Skin of body (tissue), 2 donors: ENCODE data around the gene RNF208. TPM values are rescaled to one million over a fixed set of nuclear protein-coding genes. Genes with fewer than 3 reads are reported as not detected.
"Not testable (repeated sequence)": the region's sequence is repeated elsewhere in the genome, so short reads cannot be mapped to it uniquely, and the experiment has no call there.

Experiments used
- DNase-seq: peaks from one replicate; lab custom pipeline; 2025; lab: John Stamatoyannopoulos, UW
- total RNA-seq: library from RNA; depleted of rRNA; stranded (reverse); fragments of >200 nt; gene quantifications from one replicate; pipeline ENCODE4 v1.2.3, GENCODE V29; 2014

RNF208 gene
- total RNA-seq, 1 donor from 2014 or later = 0.20 TPM

DNA sequence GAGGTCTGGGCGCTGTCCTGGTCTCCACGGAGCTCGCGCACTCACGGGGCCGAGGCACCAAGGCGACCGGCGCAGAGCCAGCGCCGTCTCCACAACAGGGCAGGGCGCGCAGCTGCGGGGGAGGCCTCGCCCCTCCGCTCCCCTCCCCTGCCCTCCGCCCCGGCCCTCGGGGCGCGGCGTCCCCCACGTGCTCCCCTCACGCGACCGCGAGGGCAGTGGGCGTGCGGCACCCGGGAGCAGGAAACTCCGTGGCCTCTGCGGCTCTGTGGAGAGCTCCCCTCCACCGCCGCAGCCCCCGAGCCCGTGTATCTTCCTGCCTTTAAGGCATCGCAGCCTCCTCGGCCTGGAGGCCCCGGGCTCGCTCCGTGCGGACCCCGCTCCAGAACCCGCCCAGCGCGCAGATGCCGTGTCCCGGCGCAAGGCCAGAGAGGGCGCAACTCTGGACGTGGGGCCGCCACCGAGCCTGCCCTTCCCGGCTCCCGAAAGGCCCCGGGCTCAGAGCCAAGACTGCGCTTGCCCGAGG is 18.3 kb upstream of the RNF208 start:
- DNase-seq = peak; percentile 79

DNA sequence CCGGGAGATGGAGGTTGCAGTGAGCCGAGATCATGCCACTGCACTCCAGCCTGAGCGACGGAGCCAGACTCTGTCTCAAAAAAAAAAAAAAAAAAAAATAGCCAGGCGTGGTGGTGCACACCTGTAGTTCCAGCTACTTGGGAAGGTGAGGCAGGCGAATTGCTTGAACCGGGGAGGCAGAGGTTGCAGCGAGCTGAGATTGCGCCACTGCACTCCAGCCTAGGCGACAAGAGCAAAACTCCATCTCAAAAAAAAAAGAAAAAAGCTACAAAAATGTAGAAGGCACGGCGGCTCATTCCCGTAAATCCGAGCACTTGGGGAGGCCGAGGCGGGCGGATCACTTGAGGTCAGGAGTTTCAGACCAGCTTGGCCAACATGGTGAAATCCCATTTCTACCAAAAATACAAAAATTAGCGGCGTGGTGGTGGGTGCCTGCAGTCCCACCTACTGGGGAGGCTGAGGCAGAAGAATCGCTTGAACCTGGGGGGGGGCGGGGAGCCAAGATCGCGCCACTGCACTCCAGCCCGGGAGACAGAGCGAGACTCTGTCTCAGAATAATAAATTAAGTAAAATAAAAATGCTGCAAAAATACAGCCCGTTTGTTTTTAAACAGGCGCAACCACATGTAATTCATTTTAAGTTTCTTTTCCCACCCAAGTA is 17.6 kb upstream of the RNF208 start:
- DNase-seq = not testable (repeated sequence)

- no peak for DNase-seq
These were observed 16.0 kb upstream of the RNF208 start for GRCh38 chr9:137237759-137238726.

GRCh38 chr9:137236936-137237421 is 14.9 kb upstream of the RNF208 start:
- no peak for DNase-seq

DNA sequence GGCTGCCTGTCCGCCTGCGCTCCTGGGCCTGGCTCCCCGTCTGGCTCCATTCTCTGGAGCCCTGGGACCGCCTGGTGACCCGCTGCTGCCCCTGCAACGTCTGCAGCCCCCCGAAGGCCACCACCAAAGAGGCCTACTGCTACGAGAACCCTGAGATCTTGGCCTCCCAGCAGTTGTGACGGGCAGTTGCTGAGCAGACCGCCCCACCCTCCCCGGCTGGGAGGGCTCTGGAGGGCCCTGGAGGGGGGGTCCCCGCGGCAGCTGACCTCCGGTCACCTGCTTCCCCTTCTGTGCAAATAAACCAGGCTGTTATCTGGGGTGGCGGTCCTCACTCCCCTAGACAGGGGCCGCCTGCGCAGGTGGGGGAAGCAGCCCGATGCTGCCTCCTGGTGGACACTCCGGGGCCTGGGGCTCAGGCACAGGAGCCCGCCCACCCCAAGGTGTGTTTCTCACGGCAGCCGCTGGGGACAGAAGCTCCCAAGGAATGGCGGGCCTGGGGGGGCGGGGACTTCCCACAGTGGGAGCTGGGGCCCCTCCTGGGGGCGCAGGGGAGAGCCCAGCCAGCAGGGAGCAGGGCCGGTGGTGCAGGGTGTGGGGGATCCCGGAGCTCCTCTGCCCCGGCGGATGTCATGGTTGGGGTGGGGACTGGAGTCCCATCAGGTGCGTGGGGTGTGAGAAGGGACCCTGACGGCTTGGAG is 14.3 kb upstream of the RNF208 start:
- DNase-seq = peak; percentile 18

- no peak for DNase-seq
These were observed 13.6 kb upstream of the RNF208 start for GRCh38 chr9:137235424-137236237.

DNA sequence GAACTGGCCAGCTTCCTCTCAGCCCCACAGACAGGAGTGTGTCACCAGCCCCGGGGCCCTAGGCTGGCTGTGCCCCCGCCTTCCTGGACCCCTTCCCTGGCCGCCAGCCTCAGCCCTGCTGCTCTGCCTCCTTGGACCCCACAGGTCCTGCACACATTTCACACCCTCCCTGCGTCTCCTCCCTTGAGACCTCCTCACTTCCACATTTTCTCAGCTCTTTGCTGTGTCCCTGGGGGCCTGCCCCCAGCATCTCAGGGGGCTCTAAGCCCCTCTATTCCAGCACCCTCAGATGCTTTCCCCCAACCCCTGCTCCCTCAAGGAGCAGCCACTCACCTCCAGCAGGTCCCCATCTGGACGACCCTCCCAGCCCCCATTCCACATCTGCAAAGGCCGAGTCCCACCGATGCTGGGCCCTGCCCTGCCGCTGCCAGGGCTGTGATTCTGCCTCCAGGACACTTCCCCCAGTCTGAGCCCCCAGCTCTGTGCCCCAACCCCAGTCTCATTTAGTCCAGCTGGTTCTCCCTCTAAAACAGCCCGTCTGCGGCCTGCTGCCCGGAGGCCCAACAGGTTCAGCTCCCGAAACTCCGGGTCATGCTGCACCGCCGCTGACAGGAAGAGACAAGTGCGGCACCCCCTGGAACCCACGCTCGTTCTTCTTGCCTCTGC is 12.9 kb upstream of the RNF208 start:
- no peak for DNase-seq

- DNase-seq = no peak
These were observed 12.1 kb upstream of the RNF208 start for GRCh38 chr9:137234055-137234697.

- DNase-seq = no peak
These were observed 11.3 kb upstream of the RNF208 start for GRCh38 chr9:137233143-137233980.

DNA sequence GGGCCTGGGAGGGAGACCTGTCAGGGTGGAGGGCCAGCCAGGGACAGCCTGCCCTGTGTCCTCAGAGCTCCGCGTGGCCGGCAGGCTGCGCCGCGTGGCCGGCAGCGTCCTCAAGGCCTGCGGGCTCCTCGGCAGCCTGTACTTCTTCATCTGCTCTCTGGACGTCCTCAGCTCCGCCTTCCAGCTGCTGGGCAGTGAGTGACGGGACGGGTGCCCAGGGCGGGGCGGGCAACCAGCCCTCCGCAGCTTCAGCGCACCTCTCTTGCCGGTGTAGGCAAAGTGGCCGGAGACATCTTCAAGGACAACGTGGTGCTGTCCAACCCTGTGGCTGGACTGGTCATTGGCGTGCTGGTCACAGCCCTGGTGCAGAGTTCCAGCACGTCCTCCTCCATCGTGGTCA is 10.5 kb upstream of the RNF208 start:
- DNase-seq = no peak

DNA sequence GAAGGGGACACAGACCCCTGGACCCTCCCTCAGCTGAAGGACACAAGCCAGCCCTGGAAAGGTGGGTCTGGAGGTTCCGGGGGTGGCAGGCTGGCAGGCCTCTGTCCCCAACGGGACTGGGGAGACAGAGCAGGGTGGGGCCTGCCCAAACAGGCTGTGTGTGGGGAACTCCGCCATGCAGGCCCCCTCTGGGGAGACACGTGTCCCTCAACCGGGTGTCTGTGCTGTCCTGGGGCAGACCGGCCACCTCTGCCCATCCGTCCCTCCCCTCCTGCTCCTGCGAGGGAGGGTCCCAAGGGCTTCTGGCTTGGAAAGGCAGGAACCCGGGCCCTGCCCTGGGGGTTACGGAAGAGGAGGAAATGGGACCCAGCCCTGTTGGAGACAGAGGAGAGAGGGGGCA is 10.1 kb upstream of the RNF208 start:
- DNase-seq = no peak

DNA sequence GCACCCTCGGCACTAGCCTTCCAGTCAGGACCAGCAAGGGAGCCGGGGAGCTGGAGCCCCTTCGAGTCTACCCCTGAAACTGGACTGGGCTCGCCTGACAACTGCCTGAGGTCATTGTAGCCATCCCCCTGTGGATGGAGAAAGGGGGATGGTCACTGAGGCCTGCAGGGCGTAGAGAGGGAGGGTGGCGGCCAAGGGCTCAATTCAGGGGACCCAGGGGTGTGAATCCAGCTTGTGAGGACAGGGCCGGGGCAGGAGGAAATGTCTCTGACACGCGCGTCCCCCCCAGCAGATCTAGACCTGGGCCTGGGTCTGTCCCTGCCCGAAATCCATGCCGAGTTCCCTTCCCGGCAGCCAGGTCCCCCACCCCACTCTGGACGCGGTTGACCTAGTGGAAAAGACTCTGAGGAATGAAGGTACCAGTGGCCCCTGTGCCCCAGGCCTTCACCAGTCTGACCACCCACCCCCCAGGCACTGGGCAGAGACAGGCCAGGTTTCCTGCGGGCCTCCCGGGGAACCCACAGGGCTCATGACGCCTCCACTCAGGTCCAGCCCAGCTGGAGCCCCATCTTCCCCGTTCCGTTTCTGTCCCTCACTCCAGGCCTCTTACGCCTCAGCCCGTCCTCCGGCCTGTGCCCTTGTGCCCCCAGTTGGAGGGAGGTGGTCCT is 9.5 kb upstream of the RNF208 start:
- no peak for DNase-seq

- DNase-seq = no peak
These were observed 8.8 kb upstream of the RNF208 start, which contains the start of gene SLC34A3 for GRCh38 chr9:137230705-137231371. Gene SLC34A3, plus strand, starts transcription at chr9:137230901. Its CDS starts 802 bp downstream, at chr9:137231703.

DNA sequence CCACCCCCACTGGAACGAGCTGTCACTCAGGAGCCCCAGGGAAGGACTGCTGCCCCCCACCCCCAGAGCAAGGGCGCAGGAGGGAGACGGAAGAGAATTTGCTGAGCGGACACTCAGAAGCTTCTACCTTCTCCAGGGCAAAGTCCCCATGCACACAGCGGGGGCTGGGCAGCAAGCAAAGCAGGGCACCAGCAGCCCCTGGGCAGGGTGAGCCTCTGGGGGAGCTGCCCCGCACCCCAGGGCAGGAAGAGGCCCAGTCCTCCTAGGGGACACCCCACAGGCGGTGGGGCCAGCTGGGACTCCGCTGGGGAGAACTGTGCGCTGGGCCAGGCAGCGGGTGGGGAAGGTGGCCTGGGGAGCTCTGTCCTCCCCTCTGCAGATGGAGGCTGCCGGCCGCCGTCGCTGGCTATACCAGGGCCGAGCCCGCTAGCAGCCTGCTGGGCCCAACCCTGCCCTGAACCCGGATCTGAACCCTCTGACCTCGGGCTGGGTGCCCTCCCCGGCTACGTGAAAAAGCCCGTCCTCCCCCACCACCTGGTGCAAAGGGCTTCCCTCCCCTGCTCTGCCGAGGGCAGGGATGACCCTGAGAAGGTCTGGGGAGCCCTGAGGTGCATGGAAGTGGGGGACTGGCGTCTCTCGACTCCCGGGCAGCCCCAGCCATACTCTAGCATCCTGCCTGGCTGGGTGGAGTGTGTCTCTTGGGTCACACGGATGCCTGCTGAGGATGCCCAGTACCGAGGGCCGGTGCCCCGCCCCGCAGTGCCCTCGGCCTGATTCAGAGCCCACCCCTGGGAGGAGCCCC is 8.1 kb upstream of the RNF208 start:
- DNase-seq = no peak

GRCh38 chr9:137228968-137229896 is 7.2 kb upstream of the RNF208 start:
- DNase-seq = no peak
